ENCODE data around the gene GRIA4.

Gene GRIA4

GRCh38 chr11:105790840-105791239, 181.0 kb downstream of the GRIA4 start:
- peak in 2 of 3 experiments; percentile 34 to 42 for DNase-seq

- no peak for DNase-seq
These were observed 183.2 kb downstream of the GRIA4 start for GRCh38 chr11:105793092-105793491.

- no peak for DNase-seq
These were observed 189.4 kb downstream of the GRIA4 start for GRCh38 chr11:105799263-105799662.

- DNase-seq, result peak in 1 of 3 experiments; percentile 38
These were observed 190.0 kb downstream of the GRIA4 start for GRCh38 chr11:105799728-105800462.

- DNase-seq, result no peak
These were observed 192.5 kb downstream of the GRIA4 start for GRCh38 chr11:105802390-105802789.

GRCh38 chr11:105811242-105811641, 201.4 kb downstream of the GRIA4 start:
- DNase-seq, result no peak

- no peak for DNase-seq
These were observed 211.5 kb downstream of the GRIA4 start for GRCh38 chr11:105821372-105821771.

- no peak for DNase-seq
These were observed 211.9 kb downstream of the GRIA4 start for GRCh38 chr11:105821781-105822180.

- no peak for DNase-seq
These were observed 213.7 kb downstream of the GRIA4 start for GRCh38 chr11:105823495-105824033.

GRCh38 chr11:105824457-105825013, 214.7 kb downstream of the GRIA4 start:
- DNase-seq, result no peak

GRCh38 chr11:105825141-105825540, 215.3 kb downstream of the GRIA4 start:
- DNase-seq, result no peak

GRCh38 chr11:105827906-105828305, 218.0 kb downstream of the GRIA4 start:
- DNase-seq, result no peak

GRCh38 chr11:105829084-105829483, 219.2 kb downstream of the GRIA4 start:
- DNase-seq, result no peak

GRCh38 chr11:105834461-105834860, 224.6 kb downstream of the GRIA4 start:
- DNase-seq, result no peak

GRCh38 chr11:105838668-105839384, 229.0 kb downstream of the GRIA4 start:
- DNase-seq, result no peak

- DNase-seq, result no peak
These were observed 230.5 kb downstream of the GRIA4 start for GRCh38 chr11:105840391-105840790.

- peak in 1 of 3 experiments; percentile 27 for DNase-seq
These were observed 242.5 kb downstream of the GRIA4 start for GRCh38 chr11:105852403-105852802.

- no peak for DNase-seq
These were observed 244.4 kb downstream of the GRIA4 start for GRCh38 chr11:105854269-105854668.

- no peak for DNase-seq
These were observed 247.1 kb downstream of the GRIA4 start for GRCh38 chr11:105856954-105857353.

- DNase-seq, result peak in 1 of 3 experiments; percentile 14
These were observed 247.9 kb downstream of the GRIA4 start for GRCh38 chr11:105857728-105858127.

GRCh38 chr11:105858841-105859240, 249.0 kb downstream of the GRIA4 start:
- no peak for DNase-seq

- DNase-seq, result no peak
These were observed 250.2 kb downstream of the GRIA4 start for GRCh38 chr11:105860105-105860504.

GRCh38 chr11:105861225-105861624, 251.4 kb downstream of the GRIA4 start:
- DNase-seq, result peak in 2 of 3 experiments; percentile 29 to 74

Data from NCI-H1417 (cell line).